H4 (cell line): ENCODE results near the gene SETD2. TPM values are rescaled to one million over a fixed set of nuclear protein-coding genes. Genes with fewer than 3 reads are reported as not detected.

ENCODE experiments used
- DNase-seq: peaks from one replicate; pipeline ENCODE4 v3.0.0-alpha.2; 2015; ENCODE audit warnings: low spot score
- total RNA-seq: library from RNA; depleted of rRNA; stranded (reverse); fragments of >200 nt; shearing (Covaris generic); gene quantifications from 2 replicates; pipeline ENCODE4 v1.2.3, GENCODE V29; 2014

Gene SETD2
- total RNA-seq, 1 experiment from 2014 or later, result 9.5 TPM

DNA sequence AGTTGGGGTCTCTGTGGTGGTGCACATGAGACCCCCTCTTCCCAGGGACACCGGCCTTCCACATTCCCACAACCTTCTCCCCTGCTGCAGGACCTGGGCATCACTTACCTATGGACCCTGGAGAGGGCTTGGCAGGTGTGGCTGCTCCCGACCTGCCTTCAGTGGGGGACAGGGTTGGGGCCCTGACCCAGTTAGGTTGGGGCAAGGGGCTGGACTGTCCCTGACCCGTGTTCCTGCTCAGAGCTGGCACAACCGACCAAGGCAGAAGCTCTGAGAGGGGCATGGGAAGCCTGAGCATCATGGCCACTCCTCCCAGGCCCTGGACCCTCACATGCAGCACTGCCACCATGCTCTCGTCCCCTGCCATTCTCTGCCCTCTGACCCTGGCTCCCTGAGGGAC, 178.3 kb downstream of the SETD2 start:
- no peak for DNase-seq

DNA sequence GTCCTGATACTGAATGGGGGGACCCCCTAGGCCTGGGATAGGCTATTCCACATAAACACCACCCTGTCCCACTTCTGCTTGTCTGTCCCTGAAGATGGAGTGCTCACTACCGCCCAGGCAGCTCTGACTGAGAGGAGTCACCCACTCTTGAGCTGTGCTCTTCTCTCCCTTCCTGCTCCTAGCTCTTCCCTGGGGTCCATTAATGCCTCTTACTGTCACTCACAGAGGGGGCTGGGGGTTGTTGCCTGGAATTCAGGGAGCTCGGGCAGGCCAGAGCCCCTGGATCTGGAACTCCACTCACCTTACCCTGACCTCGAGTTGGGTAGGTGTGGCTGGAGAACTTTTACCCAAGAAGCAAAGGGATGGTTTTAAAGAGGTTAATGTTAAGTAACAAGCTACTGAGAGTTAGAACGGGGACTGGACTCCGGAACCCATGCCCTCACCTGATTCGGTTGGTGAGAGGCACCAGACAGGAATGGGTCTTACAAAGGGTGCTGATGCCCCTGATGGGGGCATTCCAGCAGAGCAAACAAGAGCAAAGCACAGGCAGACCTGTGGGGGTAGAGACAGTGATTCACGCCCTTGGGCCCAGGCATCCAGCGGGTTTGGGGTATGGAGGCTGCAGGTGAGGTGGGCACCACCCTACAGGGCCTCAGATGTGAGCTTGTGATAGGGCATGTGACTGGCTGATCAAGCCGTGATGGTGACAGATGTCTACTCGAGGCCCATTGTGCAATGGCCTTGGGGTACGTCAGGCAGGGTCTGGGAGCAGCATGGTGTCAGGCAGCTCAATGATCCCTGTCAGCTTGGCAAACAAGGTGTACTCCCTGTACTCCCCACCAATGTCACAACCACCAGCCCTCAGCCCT, 179.1 kb downstream of the SETD2 start:
- no peak for DNase-seq

DNA sequence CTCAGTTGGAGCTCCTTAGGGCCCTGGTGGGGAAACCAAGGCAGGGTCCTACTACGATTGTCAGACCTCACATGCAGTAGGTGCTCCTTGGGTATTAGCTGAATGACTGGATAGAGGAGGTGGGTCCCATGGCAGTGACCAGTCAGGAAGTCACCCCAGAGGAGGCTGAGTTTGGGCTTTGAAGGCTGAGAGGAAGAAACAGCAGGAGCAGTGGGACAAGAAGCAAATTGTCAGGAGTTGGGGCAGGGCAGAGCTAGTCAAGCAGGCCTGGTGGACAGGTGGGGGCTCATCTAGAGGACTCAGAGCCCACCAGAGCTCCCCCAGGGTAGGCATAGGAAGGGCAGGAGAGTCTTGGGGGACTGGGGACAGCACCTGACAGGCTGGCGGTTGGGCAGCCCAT, 181.4 kb downstream of the SETD2 start:
- no peak for DNase-seq

DNA sequence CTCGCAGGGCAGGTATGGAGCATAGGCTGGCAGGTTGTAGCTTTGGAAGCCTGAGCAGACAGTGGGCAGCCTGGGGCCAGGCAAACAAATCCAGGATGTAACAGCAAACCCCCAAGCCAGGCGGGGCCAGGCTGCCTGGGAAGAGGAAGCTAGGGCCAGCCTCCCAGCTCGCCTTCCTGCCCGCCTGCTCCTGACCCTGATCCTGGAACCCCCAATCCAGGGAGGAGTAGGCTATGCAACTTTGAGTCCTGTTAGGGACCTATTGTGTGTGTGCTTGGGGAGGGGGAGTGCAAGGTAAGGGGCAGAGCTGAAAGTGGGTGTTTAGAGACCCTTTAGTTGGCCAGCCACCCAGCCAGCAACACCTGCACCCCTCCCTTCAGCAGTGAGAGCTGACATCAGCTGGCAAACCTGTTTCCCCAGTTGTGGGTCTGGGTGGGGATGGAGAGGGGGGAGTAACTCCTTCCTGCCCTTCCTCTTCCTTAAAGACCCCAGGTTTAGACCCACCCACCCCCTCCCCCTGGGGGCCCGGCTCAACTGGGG, 181.9 kb downstream of the SETD2 start:
- DNase-seq, result no peak

DNA sequence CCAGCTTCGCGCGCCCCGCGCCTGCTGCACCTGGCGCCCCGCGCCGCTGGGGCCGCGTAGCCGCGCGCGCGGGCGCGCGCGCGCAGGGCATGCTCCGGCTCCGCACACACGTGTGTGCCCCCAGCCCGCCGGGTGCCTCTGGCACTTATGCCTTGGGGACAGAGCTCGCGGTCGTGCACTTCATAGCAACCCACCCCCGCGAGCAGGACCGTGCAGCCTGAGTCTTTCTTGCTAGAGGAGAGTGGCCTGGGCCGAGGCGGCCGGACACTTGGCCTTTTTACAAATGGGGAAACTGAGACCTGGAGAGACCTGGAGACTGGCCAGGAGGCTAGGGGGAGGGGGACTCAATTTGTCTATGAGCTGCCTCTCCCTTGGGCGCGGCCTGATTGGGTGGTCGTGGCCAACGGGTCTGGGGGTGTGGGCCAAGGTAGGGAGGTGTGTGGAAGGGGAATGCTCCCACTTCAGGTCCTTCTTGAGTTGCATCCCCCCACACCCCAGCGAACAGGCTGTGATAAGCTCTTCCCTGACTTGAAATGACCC, 183.9 kb downstream of the SETD2 start:
- no peak for DNase-seq

DNA sequence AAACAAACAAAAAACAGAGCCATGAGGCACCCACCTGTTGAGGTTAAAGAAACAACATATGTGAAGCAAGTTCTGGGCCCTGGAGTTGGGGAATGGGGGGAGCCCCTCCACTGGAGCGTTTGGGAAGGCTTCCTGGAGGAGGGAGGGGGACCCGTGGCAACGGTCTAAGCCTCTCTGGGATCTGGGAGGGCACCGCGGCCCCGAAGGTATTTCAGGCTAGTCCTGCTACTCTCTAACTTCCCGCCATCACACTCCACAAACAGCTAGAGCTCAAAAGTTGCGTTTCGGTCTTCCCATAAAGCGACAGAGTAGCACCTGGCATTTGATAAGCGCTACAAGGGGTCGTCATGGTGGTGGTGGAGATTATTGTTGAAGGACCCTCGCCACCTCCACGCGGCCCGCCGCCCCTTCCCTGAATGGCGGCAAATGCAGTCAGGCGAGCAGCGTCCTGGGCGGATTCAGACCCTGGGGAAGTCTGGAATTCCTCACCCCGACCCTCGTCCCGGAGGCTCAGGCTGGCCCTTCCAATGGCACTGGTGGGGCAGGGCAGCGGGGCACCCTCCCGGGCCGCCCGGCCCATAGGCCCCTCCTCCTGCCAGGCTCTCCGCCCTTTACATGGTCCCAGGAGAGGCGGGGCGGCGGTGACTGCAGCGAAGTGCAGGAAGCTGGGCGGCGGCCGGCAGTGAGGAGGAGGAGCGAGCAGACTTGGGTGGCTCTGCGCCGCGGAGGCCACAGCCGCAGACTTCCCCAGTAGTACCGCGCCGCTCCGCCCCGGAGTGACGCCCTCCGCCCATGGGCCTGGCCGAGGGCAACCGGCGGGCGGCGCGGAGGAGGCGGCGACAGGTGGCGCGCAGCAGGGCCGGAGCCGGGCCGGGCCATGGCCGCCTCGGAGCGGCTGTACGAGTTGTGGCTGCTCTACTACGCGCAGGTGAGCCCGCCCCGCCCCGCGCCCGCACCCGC, 184.6 kb downstream of the SETD2 start, which contains the start of gene NBEAL2:
Gene NBEAL2 (plus strand): TSS at position 682 of the 960 bp plus-strand sequence. CDS start 196 bp downstream, at position 878.
- DNase-seq, result peak; percentile 85

DNA sequence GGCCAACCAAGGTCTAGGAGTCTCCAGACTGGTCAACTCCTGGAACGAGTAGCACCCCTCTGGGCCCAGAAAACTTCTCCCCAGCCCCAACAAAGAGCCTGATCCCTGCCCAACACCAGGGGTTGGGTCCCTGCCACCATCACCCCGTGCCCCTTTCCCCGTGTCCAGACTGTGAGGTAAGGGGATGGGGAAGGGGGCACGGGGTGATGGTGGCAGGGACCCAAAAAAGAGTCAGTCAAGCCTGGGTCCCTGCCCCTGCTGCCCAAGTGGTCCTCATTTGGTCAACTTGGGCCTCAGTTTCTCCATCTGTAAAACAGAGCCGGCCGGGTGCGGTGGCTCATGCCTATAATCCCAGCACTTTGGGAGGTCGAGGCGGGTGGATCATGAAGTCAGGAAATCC, 185.5 kb downstream of the SETD2 start:
- DNase-seq, result no peak

DNA sequence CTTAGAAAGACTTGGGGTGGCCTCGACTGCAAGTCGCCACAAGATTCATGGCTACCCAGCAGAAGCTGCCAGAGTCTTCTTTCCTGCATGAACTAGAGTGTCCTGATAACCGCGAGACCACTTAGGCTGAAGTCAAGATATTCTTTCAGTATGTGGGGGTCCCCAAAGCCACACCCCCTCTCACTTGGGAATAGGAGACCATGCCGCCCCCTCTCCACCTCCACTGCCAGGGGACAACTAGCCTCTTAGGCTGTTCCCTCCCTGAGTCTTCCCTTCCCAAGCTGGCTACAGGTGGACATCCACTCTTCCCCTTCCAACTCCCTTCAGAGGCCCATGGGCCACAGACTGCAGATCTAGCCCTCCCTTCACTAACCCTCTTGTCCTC, 186.1 kb downstream of the SETD2 start:
- no peak for DNase-seq

DNA sequence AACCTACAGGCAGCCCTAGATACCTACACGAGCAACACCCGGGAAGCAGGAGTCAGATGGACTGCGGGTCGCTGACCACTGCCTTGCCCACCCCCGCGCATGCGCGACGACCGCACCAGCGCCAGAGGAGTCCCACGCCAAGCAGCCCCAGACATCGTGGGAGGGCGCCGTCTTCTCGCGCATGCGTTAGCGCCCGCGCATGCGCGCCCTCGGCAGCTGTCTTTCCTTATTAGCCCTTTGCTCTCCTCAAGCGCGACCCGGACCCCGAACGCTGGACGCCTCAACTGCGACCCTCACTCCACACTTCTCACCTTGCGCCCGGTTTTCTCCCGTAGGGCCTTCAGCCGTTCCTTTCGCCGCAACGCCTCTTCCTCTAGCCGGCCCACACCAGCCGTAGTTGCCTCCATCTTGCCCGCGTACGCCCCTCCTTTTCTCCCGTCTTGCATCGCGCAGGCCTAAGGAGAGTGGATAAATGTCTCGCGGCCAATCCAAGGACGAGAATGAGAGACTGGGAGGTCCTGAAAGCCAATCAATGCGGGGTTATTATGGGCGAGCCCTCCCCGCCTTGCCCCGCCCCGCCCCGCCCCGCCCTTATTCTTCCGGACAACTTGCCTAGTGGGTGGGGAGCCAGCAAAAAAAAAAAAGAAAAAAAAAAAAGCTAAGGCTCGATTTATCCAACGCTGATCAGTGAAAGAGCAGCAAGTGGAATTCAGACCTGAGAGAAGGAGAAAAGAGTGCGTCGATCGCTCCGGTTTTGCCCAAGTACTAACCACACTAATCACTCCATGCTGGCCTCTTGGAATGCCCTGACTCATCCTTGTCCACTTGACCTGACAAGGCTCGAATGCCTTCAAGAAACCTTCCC, 187.4 kb downstream of the SETD2 start, which contains the start of gene CCDC12:
Gene CCDC12 (minus strand): TSS at position 420 of the 865 bp plus-strand sequence. CDS start 13 bp downstream, at position 407.
- peak; percentile 96 for DNase-seq

DNA sequence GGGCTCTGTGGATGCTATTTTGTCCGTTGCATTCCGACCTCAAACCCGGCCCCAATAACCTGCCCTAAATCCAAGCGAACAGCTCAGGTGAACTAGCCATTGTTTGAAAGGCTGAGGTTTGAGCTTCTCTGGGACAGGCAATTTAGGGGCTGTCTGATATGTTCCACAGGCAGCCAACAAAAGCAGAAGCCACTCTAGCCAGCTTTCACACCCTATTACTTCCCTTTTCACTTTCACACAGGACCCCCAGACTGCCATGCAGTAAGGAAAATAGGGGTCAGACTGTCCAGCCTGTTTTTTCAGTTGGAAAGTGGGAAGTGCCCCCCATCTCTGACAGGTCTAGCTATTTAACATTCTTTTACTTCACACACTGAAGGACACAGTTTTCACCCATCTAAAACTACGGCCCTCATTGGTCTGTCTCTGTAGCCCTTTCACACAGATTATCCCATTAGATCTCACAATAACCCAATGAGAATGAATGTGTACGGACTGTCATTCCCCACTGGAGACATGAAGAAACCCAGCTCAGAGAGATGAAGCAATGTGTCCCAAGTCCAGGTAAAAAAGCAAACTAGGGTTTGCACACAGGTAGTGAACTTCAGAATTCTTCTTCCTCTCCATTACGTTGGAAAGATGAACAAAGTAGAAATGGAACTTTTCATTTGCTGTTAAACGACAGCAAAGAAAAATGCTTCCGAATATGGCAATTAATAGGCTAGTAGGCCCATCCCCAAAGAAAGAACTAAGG, 189.3 kb downstream of the SETD2 start:
- DNase-seq, result no peak

DNA sequence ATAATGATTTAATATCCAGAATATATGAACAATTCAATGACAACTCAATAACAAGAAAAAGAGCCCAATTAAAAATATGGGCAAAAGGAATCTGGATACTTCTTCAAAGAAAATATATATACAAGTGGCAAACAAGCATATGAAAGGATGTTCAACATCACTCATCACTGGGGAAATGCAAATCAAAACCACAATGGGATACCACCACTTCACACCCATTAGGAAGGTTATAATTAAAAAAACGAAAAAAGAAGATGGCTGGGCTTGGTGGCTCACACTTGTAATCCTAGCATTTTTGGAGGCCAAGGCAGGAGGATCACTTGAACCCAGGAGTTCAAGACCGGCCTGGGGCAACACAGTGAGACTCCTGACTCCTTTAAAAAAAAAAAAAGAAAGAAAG, 191.5 kb downstream of the SETD2 start:
- no peak for DNase-seq

DNA sequence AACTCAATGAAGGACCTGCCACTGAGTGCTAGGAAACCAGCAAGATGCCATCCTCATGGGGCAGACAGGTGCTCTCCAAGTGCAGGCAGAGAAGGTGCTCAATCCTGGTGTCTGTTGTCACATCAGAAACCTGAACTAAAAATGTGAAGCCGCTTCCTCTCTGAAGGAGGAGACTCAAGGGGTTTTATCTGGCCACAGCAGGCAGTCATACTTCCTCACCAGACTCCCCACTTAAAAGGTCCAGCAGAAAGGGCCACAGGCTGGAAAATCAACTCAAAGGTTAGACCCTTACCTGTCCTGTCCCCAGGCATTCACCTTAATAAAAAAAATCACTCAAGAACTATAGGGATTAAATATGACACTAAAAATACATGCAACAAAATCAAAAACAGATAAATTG, 192.2 kb downstream of the SETD2 start:
- no peak for DNase-seq

DNA sequence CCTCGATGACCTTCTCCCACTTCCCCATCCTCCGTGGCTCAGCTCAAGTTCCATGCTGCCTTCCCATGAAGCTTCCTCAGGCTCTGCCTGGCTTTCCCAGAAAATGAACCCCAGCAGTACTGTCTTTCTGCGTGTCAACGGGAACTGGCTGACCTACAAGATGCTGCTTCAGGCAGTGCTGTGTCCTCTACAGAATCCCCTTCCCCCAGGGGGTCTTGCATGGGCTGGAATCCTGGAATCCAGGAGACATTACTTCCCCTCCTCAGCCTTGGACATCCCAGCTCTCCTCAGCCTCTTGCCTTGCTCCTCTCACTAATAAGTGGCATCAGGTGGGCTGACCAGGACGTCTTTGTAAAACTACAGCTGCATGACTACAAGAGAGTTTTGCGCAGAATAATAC, 192.8 kb downstream of the SETD2 start:
- no peak for DNase-seq

DNA sequence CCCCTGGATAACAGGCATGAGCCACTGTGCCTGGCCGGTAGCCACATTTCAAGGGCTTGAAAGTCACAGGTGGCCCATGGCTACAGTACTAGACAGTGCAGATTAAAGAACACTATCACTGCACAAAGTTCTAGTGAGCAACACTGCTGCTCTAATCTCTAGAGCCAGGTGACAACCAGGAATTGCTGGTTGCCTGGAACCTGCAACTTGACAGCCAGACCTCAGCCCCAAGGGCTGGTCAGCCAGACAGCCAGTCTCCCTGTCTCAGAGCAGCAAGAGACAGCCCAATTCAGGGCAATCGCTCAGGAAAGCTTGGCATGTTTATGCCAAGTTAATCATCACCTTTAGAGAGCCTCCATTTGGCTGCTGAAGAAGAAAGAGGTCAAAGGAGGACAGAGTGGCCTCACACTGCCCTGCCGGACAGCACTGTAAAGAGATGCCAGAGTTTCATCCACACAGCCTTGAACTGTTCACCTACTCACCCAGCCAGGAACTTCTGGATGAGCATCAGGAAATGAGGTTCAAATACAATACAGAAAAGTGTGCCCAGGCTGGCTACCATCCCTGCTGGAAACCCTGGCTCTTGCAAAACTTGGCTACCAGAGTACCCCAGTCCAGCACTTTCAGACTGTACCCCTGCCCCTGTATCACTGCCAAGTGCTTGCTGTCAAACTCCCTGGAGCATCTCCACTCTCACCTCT, 193.4 kb downstream of the SETD2 start:
- no peak for DNase-seq

DNA sequence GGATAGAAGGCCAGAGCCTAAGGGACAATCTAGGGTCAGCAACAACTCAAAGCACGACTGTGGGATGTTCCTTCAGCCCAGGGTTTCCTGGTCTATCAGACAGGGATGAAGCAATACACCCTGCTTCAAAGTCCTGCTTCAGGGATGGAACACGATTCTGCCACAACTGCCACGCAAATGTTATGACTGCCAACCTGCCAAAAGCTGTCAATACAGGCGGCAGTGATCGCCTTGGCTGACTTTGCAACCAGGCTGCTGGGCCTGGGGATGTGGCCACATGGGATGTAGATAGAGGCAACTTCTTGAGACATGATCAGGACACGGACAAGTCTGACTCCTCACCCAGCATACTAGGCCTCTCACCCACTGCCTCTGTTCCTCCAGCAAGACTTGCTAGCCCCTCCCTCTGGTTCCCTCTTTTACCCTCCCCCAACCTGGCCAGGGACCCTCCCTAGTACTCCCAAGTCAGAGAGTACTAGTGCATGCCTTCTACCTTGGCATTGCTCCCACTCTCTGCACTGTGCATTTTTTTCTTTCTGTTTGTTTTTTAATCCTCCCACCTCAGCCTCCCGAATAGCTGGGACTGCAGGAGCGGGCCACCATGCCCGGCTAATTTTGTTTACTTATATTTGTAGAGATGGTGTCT, 195.0 kb downstream of the SETD2 start:
- no peak for DNase-seq

DNA sequence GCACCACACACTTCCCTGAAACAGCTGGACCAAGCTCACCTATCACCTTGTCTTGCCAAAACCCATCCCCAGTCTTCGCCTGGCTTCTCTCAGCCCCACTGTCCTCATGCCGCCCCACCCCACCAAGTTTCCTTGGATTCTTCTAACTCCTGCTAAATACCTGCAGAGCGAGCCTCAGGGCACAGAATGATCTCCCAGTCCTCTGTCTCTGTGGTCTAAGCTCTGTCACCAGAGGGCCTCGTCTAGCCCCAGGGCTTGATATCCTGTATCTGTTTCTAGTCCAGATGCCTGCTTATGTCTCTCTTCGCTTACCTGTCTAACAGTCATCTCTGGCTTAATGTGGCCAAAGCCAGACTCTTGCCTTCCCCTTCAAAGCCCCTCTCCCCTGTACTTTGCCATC, 197.1 kb downstream of the SETD2 start:
- DNase-seq, result no peak
